HEK293 (cell line): ENCODE results near the gene RANGRF.

Experiments used
- CTCF ChIA-PET: fragments of 350-600 bp; formaldehyde crosslinking; extraction: SDS; loops from one replicate; lab custom pipeline; 2021; ENCODE audit warnings: antibody characterized with exemption; lab: Yijun Ruan, JAX
- POLR2A ChIA-PET: fragments of 300-600 bp; formaldehyde crosslinking; extraction: SDS; loops from one replicate; lab custom pipeline; 2020; ENCODE audit warnings: antibody characterized with exemption, inconsistent platforms; lab: Yijun Ruan, JAX
- H3K27ac ChIP-seq: fragments of 200-500 bp; sonication (Bioruptor generic); 2 replicates; pipeline ENCODE4 v1.5.1; 2014; ENCODE audit warnings: low read depth, low read length, control low read depth, inconsistent platforms; ENCODE audit errors: extremely low read depth
- H3K36me3 ChIP-seq, 2 experiments: fragments of 200-500 bp in 1 of 2; sonication (Bioruptor generic) in 1 of 2; 1 replicate in 1 of 2; 2 replicates in 1 of 2; pipeline ENCODE4 v1.5.1; 2014 to 2017; ENCODE audit warnings: inconsistent platforms in 2 of 2, low read length in 2 of 2; ENCODE audit not compliant: control insufficient read depth in 2 of 2, insufficient read depth in 1 of 2
- H3K4me1 ChIP-seq: fragments of 200-500 bp; sonication (Bioruptor generic); 2 replicates; pipeline ENCODE4 v1.5.1; 2014; ENCODE audit warnings: mild to moderate bottlenecking, low read length, inconsistent platforms; ENCODE audit not compliant: control insufficient read depth, insufficient read depth
- H3K4me3 ChIP-seq: 2 replicates; pipeline ENCODE4 v1.5.1; 2011; ENCODE audit warnings: low read depth, mild to moderate bottlenecking, control low read depth, low read length, moderate library complexity
- H3K9me3 ChIP-seq: fragments of 200-500 bp; sonication (Bioruptor generic); 2 replicates; pipeline ENCODE4 v1.5.1; 2014; ENCODE audit warnings: low read depth, low read length, inconsistent platforms; ENCODE audit not compliant: control insufficient read depth, insufficient read depth
- BCL11B ChIP-seq: fragments of 450-650 bp; formaldehyde crosslinking; IDR thresholded peaks from 2 replicates; pipeline ENCODE4 v1.5.1; 2016; ENCODE audit warnings: low read depth, missing biosample characterization, missing genetic modification characterization
- ELK4 ChIP-seq: IDR thresholded peaks from 2 replicates; pipeline ENCODE4 v1.6.1; 2011; ENCODE audit warnings: mild to moderate bottlenecking, low read depth, low read length, borderline replicate concordance
- KLF1 ChIP-seq: fragments of 450-650 bp; formaldehyde crosslinking; IDR thresholded peaks from 2 replicates; pipeline ENCODE4 v1.5.1; 2016; ENCODE audit warnings: missing biosample characterization, missing genetic modification characterization
- OVOL3 ChIP-seq: fragments of 450-650 bp; formaldehyde crosslinking; IDR thresholded peaks from 2 replicates; pipeline ENCODE4 v1.5.1; 2016; ENCODE audit warnings: missing biosample characterization, missing genetic modification characterization
- SALL2 ChIP-seq: fragments of 450-650 bp; formaldehyde crosslinking; IDR thresholded peaks from 2 replicates; pipeline ENCODE4 v1.5.0; 2017; ENCODE audit warnings: missing biosample characterization, mild to moderate bottlenecking, missing genetic modification characterization, borderline replicate concordance
- SCRT1 ChIP-seq: fragments of 450-650 bp; formaldehyde crosslinking; IDR thresholded peaks from 2 replicates; pipeline ENCODE4 v1.5.1; 2016; ENCODE audit warnings: missing biosample characterization, missing genetic modification characterization, borderline replicate concordance
- SCRT2 ChIP-seq: fragments of 450-650 bp; formaldehyde crosslinking; IDR thresholded peaks from 2 replicates; pipeline ENCODE4 v1.5.1; 2016; ENCODE audit warnings: missing biosample characterization, missing genetic modification characterization
- SETDB1 ChIP-seq: IDR thresholded peaks from one replicate; pipeline ENCODE4 v1.6.1; 2017; ENCODE audit warnings: mild to moderate bottlenecking, low read length, moderate library complexity, mixed read lengths; ENCODE audit not compliant: insufficient read length
- WT1 ChIP-seq: fragments of 450-650 bp; formaldehyde crosslinking; IDR thresholded peaks from 2 replicates; pipeline ENCODE4 v1.5.1; 2016; ENCODE audit warnings: missing biosample characterization, missing genetic modification characterization
- ZNF19 ChIP-seq: fragments of 450-650 bp; formaldehyde crosslinking; IDR thresholded peaks from 2 replicates; pipeline ENCODE4; 2016; ENCODE audit warnings: missing biosample characterization, missing genetic modification characterization, low read depth
- ZNF211 ChIP-seq: fragments of 450-650 bp; formaldehyde crosslinking; IDR thresholded peaks from 2 replicates; pipeline ENCODE4 v1.5.1; 2016; ENCODE audit warnings: low read depth, missing biosample characterization, missing genetic modification characterization
- ZNF335 ChIP-seq: fragments of 450-650 bp; formaldehyde crosslinking; conservative IDR thresholded peaks from 2 replicates; pipeline ENCODE4 v1.5.1; 2016; ENCODE audit warnings: missing biosample characterization, missing genetic modification characterization
- ZNF510 ChIP-seq: fragments of 450-650 bp; formaldehyde crosslinking; IDR thresholded peaks from 2 replicates; pipeline ENCODE4 v1.5.1; 2018; ENCODE audit warnings: mild to moderate bottlenecking, missing genetic modification characterization, missing biosample characterization; ENCODE audit not compliant: insufficient replicate concordance
- ZNF530 ChIP-seq: fragments of 450-650 bp; formaldehyde crosslinking; IDR thresholded peaks from 2 replicates; pipeline ENCODE4 v1.5.1; 2016; ENCODE audit warnings: low read depth, missing biosample characterization, missing genetic modification characterization
- ZNF555 ChIP-seq: fragments of 450-650 bp; formaldehyde crosslinking; conservative IDR thresholded peaks from 2 replicates; pipeline ENCODE4 v1.5.1; 2017; ENCODE audit warnings: missing biosample characterization, mild to moderate bottlenecking, missing genetic modification characterization, inconsistent platforms
- ZNF677 ChIP-seq: fragments of 450-650 bp; IDR thresholded peaks from 2 replicates; pipeline ENCODE4 v1.5.0; 2018; ENCODE audit warnings: missing biosample characterization, mild to moderate bottlenecking, missing genetic modification characterization, moderate library complexity
- ZNF692 ChIP-seq: fragments of 450-650 bp; formaldehyde crosslinking; IDR thresholded peaks from 2 replicates; pipeline ENCODE4 v1.5.1; 2016; ENCODE audit warnings: missing biosample characterization, missing genetic modification characterization
- ZNF76 ChIP-seq: fragments of 450-650 bp; formaldehyde crosslinking; IDR thresholded peaks from 2 replicates; pipeline ENCODE4; 2016; ENCODE audit warnings: low read depth, missing biosample characterization, missing genetic modification characterization, borderline replicate concordance
- ZNF776 ChIP-seq: fragments of 450-650 bp; formaldehyde crosslinking; IDR thresholded peaks from 2 replicates; pipeline ENCODE4 v1.5.0; 2017; ENCODE audit warnings: missing biosample characterization, missing genetic modification characterization, borderline replicate concordance
- ZXDB ChIP-seq: fragments of 450-650 bp; formaldehyde crosslinking; IDR thresholded peaks from 2 replicates; pipeline ENCODE4 v1.5.1; 2016; ENCODE audit warnings: missing biosample characterization, missing genetic modification characterization
- TF ChIP-seq, protein P1 (sequence below): fragments of 450-650 bp; IDR thresholded peaks from 2 replicates; pipeline ENCODE4 v1.5.1; 2018; ENCODE audit warnings: missing biosample characterization, mild to moderate bottlenecking, missing genetic modification characterization

The RANGRF gene

DNA sequence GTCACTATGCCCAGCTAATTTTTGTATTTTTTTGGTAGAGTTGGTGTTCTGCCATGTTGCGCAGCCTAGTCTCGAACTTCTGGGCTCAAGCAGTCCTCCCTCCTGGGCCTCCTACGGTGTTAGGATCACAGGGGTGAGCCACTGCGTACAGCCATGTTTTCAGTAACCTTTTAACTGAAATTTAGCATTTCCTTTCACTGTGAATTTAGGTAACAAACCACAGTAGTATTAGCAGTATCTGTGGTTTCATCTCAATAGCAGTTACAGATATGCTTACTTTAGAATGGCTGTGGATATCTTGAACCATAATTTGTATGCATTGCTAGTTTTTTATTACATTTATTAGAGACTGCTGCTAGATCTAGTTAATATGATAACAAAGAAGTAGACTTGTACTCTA lies 4.3 kb upstream of the RANGRF start:
- Histone ChIP-seq H3K27ac (no peak overlapping the region), H3K4me1 (peaks cover 8% of the 10 kb centered on the region), H3K4me3 (no peak overlapping the region), H3K9me3 (no peaks in the 10 kb centered on the region), H3K36me3 (no peaks in the 10 kb centered on the region)
- ChIA-PET CTCF (no interaction called here), POLR2A (interaction anchor here (1.1 kb wide), 1 partner anchor 11 kb away, joined by 3 read pairs; the partner anchor contains the start of gene SLC25A35)
- TF ChIP-seq ZNF555 (no peak), ZNF19 (tag by site-specific recombination) (no peak), ELK4 (no peak), ZNF510 (tag by site-specific recombination) (no peak), OVOL3 (tag by site-specific recombination) (no peak), ZNF776 (tag by site-specific recombination) (no peak), ZXDB (no peak)

DNA sequence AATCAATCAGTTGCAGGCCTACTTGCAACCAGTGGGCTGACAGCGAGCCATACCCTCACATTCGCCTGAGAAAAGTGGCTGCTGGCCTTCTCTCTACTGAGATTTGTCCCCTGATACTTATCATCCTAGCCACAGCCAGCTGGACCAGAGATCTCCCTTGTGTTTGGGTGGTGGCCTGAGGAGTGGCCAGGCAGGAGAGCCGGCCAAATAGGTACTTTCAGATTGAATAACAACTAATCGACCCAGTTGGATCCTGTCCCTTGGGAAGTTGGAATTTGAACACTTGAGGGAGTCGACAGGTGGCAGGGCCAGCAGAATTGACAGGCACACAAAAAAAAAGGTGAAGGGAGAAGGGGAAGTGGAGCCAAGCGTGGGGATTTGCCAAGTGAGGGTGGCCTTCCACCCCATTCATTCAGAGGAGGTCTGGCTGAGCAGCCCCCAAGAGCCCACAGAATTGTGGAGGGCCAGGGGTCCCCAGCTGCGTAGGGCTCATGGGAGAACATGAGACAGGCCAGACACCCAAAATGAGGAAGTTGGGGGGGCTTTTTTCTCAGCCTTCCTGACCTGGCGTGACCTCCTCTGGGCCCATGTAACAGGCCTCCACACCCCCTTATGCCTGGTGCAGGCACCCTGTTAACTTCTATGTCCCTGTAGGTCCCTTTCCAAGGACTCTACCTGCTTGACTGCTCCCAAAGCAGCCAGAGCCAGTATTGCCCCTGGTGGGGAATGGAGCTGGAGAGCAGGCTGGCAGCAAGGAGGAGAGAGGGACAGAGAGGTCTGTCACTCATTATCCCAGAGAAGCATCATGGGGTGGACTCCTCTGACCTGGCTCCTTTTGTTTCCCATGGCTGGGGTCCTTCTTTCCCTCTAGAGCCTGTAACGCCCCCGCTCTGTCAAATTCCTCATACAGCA lies 2.9 kb upstream of the RANGRF start:
- POLR2A ChIA-PET: no interaction called here
- H3K4me3 ChIP-seq: no peak overlapping the region
- CTCF ChIA-PET: no interaction called here
- H3K9me3 ChIP-seq: no peaks in the 10 kb centered on the region
- peaks cover 0 to 8% of the 10 kb centered on the region in 2 experiments; a peak in 1 of 3 replicates for H3K36me3 ChIP-seq
- H3K4me1 ChIP-seq: peaks cover 11% of the 10 kb centered on the region
- TF ChIP-seq SCRT1 (tag by site-specific recombination): 0 out of 2 replicates have a peak, but pooled peaks have one; percentile 47
- peak; percentile 79 for TF ChIP-seq SCRT2
- TF ChIP-seq BCL11B (tag by site-specific recombination): no peak
- TF ChIP-seq ZNF211 (tag by site-specific recombination): no peak
- no peak overlapping the region for H3K27ac ChIP-seq

- TF ChIP-seq WT1: peak; percentile 77
- peak; percentile 90 for TF ChIP-seq KLF1 (tag by site-specific recombination)
- no peak for TF ChIP-seq ZNF776 (tag by site-specific recombination)
- H3K4me1 ChIP-seq: peaks cover 9% of the 10 kb centered on the region
- peak overlapping the region; percentile 76 for H3K4me3 ChIP-seq
- POLR2A ChIA-PET: interaction anchor here (0.8 to 1.8 kb wide), 10 partner anchors 10 to 148 kb away, joined by 3 to 22 read pairs (median 5); partner anchors contain the start of genes CTC1, KRABD2, NDEL1 and PFAS
- H3K36me3 ChIP-seq: peaks cover 0 to 12% of the 10 kb centered on the region in 2 experiments; a peak in 1 of 3 replicates
- peak overlapping the region; percentile 79 for H3K27ac ChIP-seq
- H3K9me3 ChIP-seq: no peaks in the 10 kb centered on the region
- CTCF ChIA-PET: interaction anchor here (0.6 to 0.7 kb wide), 2 partner anchors 10 to 12 kb away, joined by 3 to 6 read pairs; no protein-coding TSS in a partner anchor
These were observed 677 bp upstream of the RANGRF start for GRCh38 chr17:8287651-8288335.

- H3K9me3 ChIP-seq: no peaks in the 10 kb centered on the region
- ChIA-PET CTCF (interaction anchor here (0.5 to 1.5 kb wide), 4 partner anchors 19 to 149 kb away, joined by 3 read pairs; partner anchors contain the start of gene PFAS), POLR2A (interaction anchor here (0.5 to 1.8 kb wide), 20 partner anchors 11 to 342 kb away, joined by 3 to 22 read pairs (median 4); partner anchors contain the start of genes ALOX12B, AURKB, CTC1 and KRABD2)
- peak overlapping the region; percentile 79; the same call in 1 of the 2 replicates for H3K27ac ChIP-seq
- peaks cover 9% of the 10 kb centered on the region for H3K4me1 ChIP-seq
- peak overlapping the region; percentile 76 for H3K4me3 ChIP-seq
- H3K36me3 ChIP-seq: peaks cover 0 to 12% of the 10 kb centered on the region in 2 experiments; a peak in 1 of 3 replicates
- no peak for TF ChIP-seq SETDB1
- TF ChIP-seq ZNF335 (tag by site-specific recombination): peak; percentile 14
- no peak for TF ChIP-seq ZNF677 (tag by site-specific recombination)
- TF ChIP-seq ZNF530 (tag by site-specific recombination): no peak
- no peak for TF ChIP-seq SALL2 (tag by site-specific recombination)
- peak; percentile 0; the same call in 1 of the 2 replicates for TF ChIP-seq ZNF76 (tag by site-specific recombination)
- no peak for TF ChIP-seq ZNF692 (tag by site-specific recombination)
- TF ChIP-seq, protein P1, sequence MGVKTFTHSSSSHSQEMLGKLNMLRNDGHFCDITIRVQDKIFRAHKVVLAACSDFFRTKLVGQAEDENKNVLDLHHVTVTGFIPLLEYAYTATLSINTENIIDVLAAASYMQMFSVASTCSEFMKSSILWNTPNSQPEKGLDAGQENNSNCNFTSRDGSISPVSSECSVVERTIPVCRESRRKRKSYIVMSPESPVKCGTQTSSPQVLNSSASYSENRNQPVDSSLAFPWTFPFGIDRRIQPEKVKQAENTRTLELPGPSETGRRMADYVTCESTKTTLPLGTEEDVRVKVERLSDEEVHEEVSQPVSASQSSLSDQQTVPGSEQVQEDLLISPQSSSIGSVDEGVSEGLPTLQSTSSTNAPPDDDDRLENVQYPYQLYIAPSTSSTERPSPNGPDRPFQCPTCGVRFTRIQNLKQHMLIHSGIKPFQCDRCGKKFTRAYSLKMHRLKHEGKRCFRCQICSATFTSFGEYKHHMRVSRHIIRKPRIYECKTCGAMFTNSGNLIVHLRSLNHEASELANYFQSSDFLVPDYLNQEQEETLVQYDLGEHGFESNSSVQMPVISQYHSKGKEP (tag by site-specific recombination): 0 out of 2 replicates have a peak, but pooled peaks have one; percentile 17
These were observed 580 bp downstream of the RANGRF start for GRCh38 chr17:8289103-8289397.
